ENCODE measurements around the gene CSNK1A1. TPM values are rescaled to one million over a fixed set of nuclear protein-coding genes. Genes with fewer than 3 reads are reported as not detected.
A peak's percentile ranks its signal among the peaks of the same experiment; 100 is the strongest.

Gene CSNK1A1
- total RNA-seq, 1 donor from 2014 or later: 282 TPM

DNA sequence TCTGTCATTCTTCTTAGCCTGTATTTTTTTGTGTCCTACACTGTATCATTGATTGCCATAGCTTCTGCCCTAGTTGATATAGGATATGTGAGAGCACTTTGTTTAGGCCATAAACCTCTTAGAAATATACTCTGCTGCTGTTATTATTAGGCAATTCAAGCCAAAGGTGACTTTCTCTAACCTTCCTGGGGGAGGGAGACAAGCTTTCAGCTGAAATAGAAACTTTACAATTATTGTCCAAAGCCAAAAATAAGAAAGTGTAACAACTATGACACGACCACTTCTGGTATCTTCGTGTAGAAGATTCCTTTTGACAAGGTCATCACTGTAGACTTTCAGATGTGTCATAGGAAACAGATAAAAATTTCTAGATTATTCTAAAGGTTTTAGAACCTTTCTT is 12.2 kb upstream of the CSNK1A1 start:
- no peaks in the 10 kb centered on the region for H3K36me3 Mint-ChIP-seq (ENCODE audit: unreplicated experiment)
- H3K27ac Mint-ChIP-seq (ENCODE audit: unreplicated experiment): peak overlapping the region; percentile 93
- TF ChIP-seq, protein P1, sequence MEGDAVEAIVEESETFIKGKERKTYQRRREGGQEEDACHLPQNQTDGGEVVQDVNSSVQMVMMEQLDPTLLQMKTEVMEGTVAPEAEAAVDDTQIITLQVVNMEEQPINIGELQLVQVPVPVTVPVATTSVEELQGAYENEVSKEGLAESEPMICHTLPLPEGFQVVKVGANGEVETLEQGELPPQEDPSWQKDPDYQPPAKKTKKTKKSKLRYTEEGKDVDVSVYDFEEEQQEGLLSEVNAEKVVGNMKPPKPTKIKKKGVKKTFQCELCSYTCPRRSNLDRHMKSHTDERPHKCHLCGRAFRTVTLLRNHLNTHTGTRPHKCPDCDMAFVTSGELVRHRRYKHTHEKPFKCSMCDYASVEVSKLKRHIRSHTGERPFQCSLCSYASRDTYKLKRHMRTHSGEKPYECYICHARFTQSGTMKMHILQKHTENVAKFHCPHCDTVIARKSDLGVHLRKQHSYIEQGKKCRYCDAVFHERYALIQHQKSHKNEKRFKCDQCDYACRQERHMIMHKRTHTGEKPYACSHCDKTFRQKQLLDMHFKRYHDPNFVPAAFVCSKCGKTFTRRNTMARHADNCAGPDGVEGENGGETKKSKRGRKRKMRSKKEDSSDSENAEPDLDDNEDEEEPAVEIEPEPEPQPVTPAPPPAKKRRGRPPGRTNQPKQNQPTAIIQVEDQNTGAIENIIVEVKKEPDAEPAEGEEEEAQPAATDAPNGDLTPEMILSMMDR (IDR thresholded peaks at IDR 0.05): no peak
- no peaks in the 10 kb centered on the region for H3K9me3 Mint-ChIP-seq (ENCODE audit: unreplicated experiment)
- peaks cover 33% of the 10 kb centered on the region for H3K4me1 Mint-ChIP-seq (ENCODE audit: unreplicated experiment)
- DNase-seq (ENCODE audit: extremely low spot score, unreplicated experiment): no peak
- H3K27me3 Mint-ChIP-seq (ENCODE audit: unreplicated experiment): no peaks in the 10 kb centered on the region
- H3K4me3 Mint-ChIP-seq (ENCODE audit: unreplicated experiment): no peak overlapping the region

DNA sequence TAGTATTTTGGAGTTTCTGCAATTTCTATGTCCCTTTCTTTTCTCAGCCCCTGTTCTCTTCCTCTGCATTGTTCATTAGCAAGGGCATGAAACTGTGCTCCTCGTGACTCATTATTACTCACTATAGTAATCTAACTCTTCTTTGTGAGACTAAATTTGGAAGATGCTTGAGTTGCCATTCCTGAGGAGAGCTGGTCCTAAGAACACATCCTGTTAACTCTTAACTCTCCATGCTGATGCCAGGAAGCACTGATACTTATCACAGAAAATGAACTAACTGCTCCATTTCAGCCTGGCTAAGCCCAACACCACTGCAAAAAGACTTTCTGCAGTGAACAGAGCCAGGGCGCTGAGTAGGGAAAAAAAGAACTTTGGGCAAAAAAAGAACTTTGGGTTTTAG is 10.6 kb upstream of the CSNK1A1 start:
- DNase-seq (ENCODE audit: extremely low spot score, unreplicated experiment): no peak
- Mint-ChIP-seq H3K4me3 (ENCODE audit: unreplicated experiment) (peak overlapping the region; percentile 0), H3K27me3 (ENCODE audit: unreplicated experiment) (no peaks in the 10 kb centered on the region), H3K4me1 (ENCODE audit: unreplicated experiment) (peaks cover 33% of the 10 kb centered on the region), H3K27ac (ENCODE audit: unreplicated experiment) (peak overlapping the region; percentile 93), H3K36me3 (ENCODE audit: unreplicated experiment) (no peaks in the 10 kb centered on the region), H3K9me3 (ENCODE audit: unreplicated experiment) (no peaks in the 10 kb centered on the region)
- TF ChIP-seq, protein P1 (IDR thresholded peaks at IDR 0.05): no peak

- Mint-ChIP-seq H3K4me3 (ENCODE audit: unreplicated experiment) (no peak overlapping the region), H3K36me3 (ENCODE audit: unreplicated experiment) (no peaks in the 10 kb centered on the region), H3K9me3 (ENCODE audit: unreplicated experiment) (no peaks in the 10 kb centered on the region), H3K27me3 (ENCODE audit: unreplicated experiment) (no peaks in the 10 kb centered on the region), H3K27ac (ENCODE audit: unreplicated experiment) (peak overlapping the region; percentile 41), H3K4me1 (ENCODE audit: unreplicated experiment) (peaks cover 33% of the 10 kb centered on the region)
- TF ChIP-seq, protein P1 (IDR thresholded peaks at IDR 0.05): no peak
- DNase-seq (ENCODE audit: extremely low spot score, unreplicated experiment): no peak
These were observed 8.5 kb upstream of the CSNK1A1 start for GRCh38 chr5:149559706-149560105.

DNA sequence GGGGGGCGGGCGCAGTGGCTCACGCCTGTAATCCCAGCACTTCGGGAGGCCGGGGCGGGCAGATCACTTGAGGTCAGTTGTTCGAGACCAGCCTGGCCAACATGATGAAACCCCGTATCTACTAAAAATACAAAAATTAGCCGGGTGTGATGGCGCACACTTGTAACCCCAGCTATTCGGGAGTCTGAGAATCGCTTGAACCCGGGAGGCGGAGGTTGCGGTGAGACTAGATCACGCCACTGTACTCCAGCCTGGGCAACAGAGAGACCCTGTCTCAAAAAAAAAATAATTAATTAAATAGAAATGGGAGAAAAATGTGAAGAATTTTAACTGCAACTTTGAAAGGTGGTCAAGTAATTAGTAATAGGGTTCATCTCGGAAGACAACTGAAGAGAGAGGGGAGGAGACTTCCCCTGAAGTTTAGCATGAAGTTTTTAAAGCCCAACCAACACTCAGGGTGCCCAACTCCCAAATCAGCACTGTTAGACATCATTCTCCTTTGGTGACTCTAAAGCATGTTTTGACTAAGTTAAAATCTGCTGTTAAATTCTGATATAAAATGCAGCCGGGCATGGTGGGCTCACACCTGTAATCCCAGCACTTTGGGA is 1.4 kb upstream of the CSNK1A1 start:
- peaks cover 14% of the 10 kb centered on the region for H3K36me3 Mint-ChIP-seq (ENCODE audit: unreplicated experiment)
- no peaks in the 10 kb centered on the region for H3K9me3 Mint-ChIP-seq (ENCODE audit: unreplicated experiment)
- TF ChIP-seq, protein P1 (IDR thresholded peaks at IDR 0.05): no peak
- H3K4me3 Mint-ChIP-seq (ENCODE audit: unreplicated experiment): peak overlapping the region; percentile 91
- no peak overlapping the region for H3K27ac Mint-ChIP-seq (ENCODE audit: unreplicated experiment)
- H3K4me1 Mint-ChIP-seq (ENCODE audit: unreplicated experiment): peaks cover 21% of the 10 kb centered on the region
- no peaks in the 10 kb centered on the region for H3K27me3 Mint-ChIP-seq (ENCODE audit: unreplicated experiment)
- DNase-seq (ENCODE audit: extremely low spot score, unreplicated experiment): no peak

GRCh38 chr5:149552038-149552494 is 827 bp upstream of the CSNK1A1 start:
- Mint-ChIP-seq H3K36me3 (ENCODE audit: unreplicated experiment) (peaks cover 20% of the 10 kb centered on the region), H3K4me3 (ENCODE audit: unreplicated experiment) (peak overlapping the region; percentile 91), H3K27me3 (ENCODE audit: unreplicated experiment) (no peaks in the 10 kb centered on the region), H3K27ac (ENCODE audit: unreplicated experiment) (peak overlapping the region; percentile 99), H3K9me3 (ENCODE audit: unreplicated experiment) (no peaks in the 10 kb centered on the region), H3K4me1 (ENCODE audit: unreplicated experiment) (peaks cover 27% of the 10 kb centered on the region)
- TF ChIP-seq, protein P1 (IDR thresholded peaks at IDR 0.05): no peak
- no peak for DNase-seq (ENCODE audit: extremely low spot score, unreplicated experiment)

Measured in osteocyte (in vitro differentiated cells).